GM19324 (cell line): ENCODE measurements around the gene DCLK1.

ENCODE experiments used
- ATAC-seq: cut with Tn5 transposase; IDR thresholded peaks from one replicate; pipeline ENCODE4 v1.9.1; 2021; ENCODE audit warnings: mild to moderate bottlenecking, moderate library complexity; ENCODE audit not compliant: unreplicated experiment, low FRiP score

DCLK1 gene

DNA sequence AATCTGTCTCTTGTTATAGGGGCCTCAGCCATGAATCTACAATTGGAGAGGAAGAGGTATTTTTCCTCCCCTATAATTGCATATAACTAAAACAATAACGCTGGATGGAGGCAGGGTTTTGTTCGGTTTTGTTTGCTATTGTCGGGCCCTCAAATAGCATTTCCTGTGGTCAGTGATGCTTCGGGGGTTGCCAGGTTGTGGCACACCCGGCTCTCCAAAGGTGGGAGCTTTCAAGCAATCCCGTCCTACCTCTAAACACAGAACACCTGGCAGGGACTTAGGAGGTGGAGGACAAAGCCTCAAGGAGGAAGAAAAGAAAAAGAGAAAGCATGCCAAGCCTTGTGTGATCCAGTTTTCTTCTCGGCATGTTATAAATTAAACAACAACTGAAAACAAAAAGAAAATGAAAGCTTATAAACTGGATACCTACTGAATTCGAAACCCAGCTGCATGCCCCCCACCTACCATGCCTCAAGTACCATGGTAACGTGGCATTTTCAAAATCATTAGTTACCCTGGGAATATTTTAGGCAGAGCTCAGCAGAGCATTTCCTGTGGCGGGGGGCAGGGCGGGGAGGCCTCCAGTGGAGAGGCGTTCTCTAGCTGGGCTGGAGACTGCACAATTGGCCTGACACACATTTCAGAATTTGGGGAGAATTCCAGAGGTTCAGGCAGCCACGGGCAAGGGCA is 213.8 kb downstream of the DCLK1 start:
- peak; percentile 74 for ATAC-seq

DNA sequence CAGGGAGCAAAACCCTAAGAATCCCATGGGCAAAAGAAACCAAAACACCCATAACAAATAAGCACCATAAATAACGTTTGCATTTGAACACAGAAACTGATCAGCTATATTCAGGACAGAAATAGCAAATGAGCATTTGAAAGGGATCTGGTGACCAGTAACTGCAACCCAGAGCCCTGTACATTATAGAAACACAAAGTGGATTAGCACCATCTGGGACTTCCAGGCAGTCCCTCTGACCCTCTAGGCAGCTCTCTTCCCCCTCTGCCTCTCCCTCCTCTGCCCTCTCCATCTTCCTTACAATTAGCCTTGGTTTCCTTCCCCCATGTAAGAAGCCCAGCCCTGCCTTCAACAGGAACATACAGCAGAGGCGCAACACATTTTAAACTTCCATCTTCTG is 215.0 kb downstream of the DCLK1 start:
- ATAC-seq, result no peak

DNA sequence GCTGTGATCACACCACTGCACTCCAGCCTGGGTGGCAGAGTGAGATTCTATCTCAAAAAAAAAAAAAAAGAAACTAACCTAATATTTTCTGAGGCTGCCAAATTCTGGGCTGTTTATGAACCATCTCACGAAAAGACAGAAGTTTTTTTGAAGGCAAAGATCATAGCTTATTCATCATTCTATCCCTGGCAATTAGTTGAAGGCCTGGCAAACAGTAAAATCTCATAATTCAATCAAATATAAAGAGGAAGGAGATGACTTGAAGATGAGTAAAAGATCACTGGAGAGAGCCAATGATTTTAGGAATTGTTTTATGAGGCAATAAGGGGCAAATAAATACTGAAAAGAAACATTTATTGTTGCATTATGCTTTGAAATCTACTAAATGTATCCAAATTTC is 216.5 kb downstream of the DCLK1 start:
- ATAC-seq, result no peak

DNA sequence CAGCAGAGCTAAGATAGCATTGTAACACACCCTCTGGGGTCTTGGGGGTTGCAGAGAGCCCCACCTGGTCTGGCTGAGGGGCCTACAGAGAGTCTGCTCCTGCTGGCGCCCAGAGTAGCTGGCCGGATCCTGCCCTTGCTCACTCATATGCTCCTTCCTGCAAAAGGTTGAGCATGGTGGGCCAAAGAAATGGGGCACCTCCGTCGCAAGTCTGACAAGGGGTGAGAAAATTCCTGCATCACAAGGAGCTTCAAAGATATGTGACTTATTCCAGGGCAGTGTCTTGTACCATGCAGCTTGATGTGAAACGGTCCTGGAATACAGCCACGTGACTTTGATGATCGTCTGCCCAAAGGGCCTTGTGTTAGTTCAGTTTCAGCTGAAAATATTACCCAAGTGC is 218.3 kb downstream of the DCLK1 start:
- ATAC-seq, result no peak

DNA sequence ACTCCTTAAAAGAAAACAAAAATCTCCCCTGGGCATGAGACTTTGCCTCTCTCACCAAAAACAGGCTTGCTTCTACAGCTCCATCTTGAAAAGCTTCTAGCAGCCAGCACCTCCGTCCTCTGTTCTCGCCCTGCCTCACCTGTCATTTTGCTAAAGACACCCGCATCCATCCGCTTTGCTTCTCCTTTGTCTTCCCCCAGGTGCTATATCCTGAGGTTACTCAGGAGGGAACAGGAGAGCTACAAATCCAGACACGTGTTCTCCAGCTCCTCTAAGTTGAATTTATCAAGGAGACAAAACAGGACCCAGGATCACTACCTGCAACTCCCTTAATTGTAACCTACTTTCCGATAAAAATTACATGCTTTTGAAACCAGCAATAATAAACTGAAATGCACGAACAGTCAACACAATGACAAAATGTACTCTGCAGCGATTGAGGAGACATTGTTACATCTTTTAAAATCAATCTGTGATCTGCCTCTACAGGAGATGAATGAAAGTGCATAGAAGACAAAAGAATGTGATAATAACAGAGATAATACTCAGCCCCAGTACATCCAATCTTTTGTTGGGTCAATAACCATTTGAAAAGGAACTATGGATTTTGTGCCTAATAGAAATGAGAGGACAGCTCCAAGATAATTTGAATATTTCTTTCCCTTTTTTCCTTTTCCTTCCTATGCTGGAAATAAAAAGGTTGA is 221.2 kb downstream of the DCLK1 start:
- no peak for ATAC-seq

DNA sequence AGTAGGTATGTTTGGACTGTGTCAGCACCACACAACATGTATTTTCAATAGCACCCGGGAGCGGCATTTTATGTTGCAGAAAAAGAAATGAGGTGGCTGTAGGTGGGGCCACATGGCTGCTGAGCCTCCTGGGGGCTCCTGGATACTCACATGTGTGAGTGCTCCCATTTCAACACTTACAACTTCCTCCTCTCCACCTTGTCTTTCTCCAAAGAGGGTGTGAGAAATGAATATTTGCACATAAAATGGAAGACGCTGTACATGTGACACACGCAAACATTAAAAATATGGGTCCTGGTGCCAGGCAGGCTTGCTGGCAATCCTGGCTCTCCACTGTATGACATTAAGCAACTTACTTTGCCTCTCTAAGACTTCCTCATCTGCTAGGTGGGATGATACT is 222.1 kb downstream of the DCLK1 start:
- no peak for ATAC-seq

DNA sequence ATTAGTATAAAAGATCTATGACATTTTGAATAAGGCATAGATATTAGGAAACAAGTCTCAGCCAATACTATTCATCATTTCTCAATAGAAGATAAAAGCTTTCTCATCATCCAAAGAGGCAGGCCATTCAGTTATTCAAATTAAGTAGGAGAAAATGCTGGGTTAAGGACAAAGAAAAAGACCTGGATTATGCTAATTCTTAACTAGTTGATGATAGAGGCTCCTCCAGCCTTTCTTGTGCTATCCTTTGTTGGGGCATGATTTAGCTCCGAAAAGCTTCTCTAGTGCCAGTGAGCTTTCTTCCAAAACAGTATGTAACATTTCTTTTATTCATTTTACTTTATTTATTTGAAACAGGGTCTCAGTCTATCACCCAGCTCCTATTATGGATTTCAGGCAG is 223.0 kb downstream of the DCLK1 start:
- no peak for ATAC-seq

DNA sequence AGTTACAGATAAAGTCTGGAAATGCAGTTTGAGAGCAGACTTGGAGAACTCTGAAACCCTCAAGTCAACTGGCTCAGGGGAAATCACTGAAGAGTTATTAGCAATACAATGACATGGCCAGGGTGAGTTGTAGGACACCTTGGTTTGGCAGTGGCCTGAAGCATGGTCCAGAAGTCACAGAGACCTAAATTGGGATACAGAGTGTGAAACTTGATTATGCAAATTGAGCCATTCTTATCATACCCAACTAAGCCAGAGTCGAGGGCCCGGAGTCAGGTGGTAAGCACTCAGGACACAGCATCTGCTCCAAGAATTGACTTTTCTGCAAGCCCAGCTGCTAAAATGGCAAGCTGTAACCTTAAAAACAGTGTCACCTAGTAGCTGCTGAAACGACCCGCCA is 224.5 kb downstream of the DCLK1 start:
- ATAC-seq, result no peak

DNA sequence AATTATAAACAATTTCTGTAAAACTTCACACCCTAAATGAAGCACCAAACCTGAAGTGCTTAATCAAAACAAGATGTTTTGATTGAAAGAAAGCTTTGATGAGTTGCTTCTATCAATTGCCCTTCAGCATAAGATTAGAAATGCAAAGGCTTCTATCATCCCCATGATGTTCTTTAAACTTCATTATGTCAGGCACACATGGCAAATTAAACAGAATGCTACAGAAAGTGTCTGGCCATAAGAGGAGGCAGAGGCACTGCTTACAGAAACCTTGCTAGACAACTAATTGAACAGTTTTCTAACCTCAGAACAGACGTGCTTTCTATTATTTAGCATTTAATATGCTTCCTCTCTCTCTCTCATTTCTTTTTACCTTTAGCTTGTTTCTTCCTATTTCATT is 228.1 kb downstream of the DCLK1 start:
- ATAC-seq, result no peak

DNA sequence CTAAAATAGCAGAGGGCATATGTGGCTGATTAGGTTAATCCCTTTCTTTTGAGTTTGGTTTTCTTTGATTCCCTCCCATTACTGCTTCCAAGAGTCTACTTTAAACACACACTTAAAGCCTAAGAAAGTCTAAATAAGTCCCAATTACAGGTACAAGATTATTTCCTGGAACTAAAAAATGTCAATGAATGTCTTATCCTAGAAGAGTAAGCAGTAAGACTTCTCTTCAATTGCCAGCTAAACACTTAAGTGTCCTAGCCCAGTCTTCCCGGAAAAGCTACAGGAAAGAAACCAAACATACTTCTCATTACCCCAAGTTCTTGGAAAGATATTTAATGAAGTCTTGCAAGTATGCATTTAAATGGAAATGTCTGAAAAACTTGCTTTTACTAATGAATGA is 233.1 kb downstream of the DCLK1 start:
- ATAC-seq, result no peak

DNA sequence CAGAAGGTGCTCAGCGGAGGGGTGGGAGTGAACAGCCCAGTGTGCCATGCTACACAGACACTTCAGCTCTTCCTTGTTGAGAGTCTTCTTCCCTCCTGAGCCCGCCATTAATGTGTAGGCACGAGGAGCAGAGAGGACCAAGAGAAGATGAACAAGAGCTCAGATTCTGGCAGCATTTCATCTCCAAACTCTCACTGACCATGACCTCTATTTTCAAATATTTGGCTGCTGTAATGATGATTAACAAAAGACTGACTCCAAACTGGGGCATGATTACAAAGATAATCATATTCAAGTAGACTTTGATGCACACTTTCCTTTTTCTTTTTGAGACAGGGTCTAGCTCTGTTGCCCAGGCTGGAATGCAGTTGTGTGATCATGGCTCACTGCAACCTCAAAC is 236.5 kb downstream of the DCLK1 start:
- ATAC-seq, result no peak

DNA sequence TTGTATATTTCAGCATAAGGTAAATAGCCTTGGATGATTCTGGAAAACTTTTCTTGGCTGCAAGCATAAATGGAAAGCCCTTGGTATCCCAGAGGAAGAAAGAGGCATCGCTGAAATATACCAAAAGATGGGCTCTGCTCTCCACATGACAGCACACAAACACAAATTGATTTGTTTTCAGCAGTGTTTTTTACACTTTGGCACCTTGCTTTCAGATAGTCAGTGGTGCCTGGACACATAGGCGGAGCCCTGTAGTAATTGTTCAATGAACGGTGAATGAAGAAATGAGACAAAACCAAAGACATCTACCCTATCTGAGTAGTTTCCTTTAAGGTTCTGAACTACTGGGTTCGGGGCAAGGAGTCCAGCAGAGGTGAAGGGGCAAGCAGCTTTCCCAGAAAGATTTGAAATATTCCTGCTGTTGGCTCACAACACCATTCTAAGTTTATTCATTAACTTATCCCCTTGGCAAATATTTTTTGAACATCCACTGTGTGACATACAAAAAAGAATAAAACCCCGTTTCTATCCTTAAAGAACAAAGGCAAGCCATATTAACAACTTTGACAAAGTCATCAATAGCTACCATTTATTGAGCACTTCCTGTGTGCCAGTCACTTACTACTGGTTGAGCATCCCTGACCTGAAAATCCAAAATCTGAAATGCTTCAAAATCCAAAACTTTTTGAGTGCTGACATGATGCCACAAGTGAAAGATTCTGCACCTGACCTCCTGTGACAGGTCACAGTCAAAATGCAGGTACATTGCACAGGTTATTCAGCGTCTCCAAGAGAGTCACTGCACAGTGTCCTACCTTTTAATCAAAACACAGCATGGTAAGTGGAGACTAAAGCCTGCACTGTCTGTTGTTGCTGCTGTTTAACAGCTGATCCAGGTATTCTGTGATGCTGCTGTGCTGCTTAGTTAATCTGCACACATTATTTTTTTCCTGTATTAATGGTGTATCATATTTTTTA is 238.1 kb downstream of the DCLK1 start:
- no peak for ATAC-seq

DNA sequence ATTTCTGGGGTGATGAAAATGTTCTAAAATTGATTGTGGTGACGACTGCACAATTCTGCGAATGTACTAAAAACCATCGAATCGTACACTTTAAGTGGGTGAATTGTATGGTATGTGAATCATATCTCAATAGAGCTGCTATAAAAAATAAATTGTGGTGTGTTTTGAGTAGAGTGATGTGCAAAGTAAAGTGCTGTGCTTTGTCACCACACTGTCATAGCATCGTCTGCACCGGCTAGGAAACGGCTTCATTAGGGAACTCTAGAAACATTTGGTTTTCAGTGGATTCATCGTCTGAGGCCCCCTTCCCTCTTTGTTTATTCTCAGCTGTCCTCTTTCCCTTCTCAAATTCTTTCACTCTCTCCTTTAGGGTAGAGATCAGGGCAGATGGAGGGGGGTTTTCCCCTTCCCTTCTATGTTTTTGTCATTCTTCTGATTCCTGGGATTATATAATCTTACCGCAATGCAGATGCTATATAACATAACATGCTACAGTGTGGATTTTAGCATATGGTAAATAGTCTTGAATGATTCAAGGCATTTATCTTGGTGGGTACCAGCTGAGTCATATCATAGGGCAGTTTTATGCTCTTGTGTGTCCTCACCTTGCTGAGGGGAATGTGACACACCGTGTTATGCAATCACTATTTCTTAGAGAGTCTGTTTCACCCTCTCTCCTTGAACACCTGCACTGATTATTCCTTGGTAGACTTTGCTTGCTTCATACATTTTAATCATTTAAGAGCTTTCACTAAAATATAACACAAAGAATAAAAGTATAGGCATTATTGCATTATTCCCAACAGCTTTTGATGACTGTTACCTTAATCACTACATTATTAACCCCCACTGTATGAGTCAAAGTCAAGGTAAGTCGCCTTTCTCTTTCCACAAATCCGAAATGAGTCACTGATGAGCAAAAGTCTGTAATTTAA is 239.4 kb downstream of the DCLK1 start:
- ATAC-seq, result no peak

DNA sequence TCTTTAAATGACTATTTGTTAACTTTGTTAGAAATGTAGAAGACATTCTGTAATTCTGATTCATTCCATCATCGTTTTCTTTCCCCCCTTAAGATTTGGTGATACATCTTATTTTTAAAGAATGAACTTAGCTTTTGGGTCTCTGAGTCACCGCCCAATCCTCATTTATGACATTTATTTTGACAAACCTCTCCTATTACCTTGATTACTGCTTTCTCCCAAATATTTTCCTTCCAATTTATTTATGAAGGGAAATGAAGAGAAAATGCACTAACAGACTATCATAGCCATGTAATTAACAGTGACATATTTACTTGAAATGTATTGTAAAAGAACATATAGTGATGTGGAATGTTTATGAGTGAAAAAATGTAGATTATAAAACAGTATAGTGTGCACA is 241.6 kb downstream of the DCLK1 start:
- no peak for ATAC-seq

DNA sequence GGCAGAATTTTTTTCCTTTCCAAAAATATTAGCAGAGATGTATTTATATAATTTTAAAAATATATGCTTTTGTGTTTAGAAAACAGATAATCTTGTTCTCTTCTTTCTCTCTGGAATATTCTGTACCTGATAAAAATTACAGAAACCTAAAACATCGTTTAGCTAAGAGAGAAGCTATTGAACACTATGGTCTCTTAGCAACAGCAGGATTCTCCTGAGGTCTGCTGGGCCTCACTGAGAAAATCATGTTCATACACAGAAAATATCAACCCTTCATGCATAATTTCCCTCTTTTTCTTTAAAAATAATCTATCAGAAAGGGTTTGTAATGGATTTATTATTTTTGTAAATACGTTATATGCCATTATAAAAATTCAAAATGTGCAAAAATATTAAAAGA is 242.2 kb downstream of the DCLK1 start:
- no peak for ATAC-seq

DNA sequence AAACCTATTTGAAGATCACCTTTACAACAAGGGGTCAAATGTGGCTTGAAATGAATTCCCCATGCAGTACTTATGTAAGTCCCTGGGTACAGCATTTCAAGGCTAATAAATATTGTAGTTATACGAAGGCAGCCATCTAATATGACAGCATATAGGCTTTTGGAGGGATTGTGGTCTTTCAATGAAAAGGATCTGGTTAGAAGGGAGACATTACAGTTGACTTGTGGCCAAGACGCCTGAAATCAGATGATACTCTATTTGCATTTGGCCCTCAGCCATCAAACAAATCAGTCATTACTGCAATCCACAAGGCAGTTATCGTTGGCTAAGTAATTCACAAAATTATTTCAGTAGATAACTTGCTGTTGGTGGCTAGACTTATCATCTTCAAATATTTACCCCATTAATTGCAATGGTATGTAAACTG is 242.7 kb downstream of the DCLK1 start:
- no peak for ATAC-seq

DNA sequence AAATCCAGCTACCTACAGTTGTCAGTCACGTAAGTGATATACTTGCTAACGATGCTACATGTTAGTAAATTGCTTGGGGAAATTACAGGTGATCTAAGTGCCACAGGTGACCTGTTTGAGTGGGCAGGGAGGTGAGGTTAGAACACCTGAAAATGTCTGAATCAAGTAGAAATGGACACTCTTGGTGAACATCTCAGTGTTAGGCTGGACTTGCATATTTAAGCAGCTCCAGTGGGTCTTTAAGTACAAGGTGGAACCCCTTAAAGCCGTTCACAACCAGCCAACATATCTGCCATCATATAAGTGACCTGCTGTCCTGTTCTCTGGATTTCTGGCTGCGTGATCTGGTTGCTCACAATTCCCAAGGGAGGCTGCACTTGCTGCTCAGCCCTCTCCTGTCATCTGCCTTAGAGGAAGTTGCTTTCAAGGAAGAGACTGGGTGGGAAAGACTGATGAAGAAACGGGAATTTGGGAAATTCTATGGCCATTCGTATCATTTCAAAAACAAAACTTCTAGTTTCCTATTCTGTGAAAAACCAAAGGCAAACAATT is 244.0 kb downstream of the DCLK1 start:
- no peak for ATAC-seq

DNA sequence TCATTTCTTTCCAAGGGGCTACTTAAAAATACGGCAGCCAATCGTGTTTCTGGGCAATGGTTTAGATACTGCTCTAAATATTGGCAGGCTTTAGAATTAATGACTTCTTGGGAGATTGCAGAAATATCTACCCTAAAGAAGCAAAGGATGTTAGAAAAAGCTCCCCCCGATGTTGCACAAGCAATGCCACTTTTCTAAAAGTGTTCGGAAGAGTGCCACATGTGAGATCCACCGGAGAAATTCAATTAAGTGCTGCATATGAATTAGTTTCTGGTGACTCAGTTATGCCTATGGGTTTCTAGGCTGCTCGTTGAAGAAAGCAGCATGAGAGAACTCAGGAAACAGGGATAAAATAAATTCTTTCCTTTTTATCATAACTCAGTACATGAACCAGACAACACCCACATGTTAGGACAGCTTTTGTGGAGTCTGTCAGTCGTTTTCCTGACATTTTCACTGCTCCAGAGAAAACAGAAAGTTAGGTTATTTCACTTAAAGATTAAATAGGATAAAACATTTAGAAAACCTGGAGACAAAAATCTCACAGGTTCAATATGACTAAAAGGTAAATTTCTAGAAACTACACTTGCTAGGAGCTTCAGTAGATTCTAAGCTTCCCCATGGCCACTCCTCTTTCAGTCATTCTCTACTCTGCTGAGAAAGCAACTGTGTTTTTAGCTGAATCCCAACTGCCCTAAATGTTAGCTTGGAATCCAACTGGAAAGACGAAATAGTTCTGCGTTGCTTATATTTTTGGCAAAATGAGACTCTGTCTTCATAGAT is 244.7 kb downstream of the DCLK1 start:
- no peak for ATAC-seq

DNA sequence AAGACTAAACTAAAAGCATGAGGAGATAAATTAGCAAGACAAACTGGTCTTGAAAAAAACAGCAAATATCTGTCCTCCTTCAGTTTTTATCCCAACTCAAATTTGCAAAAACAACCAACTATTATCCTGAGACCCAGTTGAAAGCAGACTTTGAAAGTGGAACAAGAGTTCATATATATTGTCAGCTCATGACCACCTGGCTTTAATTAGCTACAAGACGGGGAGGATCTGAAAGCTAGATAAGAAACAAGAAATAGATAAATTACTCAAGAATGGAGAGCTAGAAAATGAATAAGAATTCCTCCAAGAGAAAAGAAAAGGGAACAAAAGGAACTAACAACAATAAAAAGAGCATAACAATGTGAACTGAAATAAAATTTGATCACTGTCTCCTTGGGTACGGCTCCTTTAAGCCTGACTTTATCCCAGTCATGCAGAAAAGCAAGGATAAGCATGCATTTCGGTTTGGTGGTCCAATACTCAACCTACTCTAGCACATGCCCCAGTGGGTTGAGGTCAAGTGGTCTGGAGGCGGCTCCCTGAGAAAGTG is 246.9 kb downstream of the DCLK1 start:
- ATAC-seq, result no peak
